Urothelium cell line (cell line): ENCODE results near the gene C12orf42.

ENCODE experiments used
- DNase-seq: peaks from one replicate; pipeline ENCODE4 v3.0.0; 2011; ENCODE audit warnings: low spot score, mixed read lengths
- FAIRE-seq: peaks from 2 replicates; lab custom pipeline; 2011; peaks lifted over from hg19 to GRCh38; lab: Jason Lieb, UNC

Gene C12orf42

GRCh38 chr12:103350116-103350515 lies 145.7 kb downstream of the C12orf42 start:
- no peak for FAIRE-seq
- no peak for DNase-seq

DNA sequence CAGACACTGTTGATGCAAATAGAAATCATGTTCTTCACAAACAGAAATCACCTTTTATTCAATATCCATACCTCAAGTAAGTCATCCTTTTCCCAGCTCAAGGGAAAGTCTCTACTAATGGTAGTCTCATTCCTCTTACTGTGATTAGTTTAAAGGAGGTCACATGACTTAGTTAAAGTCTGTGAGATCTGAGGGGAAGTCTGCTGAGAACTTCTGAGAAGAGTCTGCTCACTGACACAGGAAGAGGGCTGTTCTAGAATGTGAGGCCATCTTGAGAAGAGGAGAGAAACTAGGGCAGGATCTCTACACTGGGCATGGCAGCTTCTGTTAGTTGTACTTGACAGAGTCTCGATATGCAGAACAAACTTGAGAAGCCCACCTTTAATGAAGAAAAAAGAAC lies 146.8 kb downstream of the C12orf42 start:
- FAIRE-seq, result no peak
- no peak for DNase-seq

GRCh38 chr12:103336940-103337339 lies 158.8 kb downstream of the C12orf42 start:
- FAIRE-seq, result no peak
- no peak for DNase-seq

DNA sequence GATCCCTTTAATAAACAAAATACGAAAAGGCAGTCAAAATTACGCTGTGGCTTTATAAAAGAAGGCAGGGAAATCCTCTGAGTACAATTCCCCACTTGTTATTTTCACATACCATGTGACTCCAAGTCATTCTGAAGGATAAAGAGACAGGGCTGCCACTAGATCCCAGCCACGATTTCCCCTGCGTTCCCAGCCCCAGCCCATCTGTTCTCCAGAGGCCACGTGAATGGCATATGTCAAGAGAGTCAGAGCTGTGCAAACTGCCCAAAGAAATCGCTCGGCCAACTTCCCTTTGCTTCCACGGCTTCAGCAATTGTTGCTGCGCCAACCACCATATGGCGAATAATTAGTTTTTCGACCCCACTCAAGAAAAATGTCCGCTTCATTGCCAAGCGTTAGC lies 161.3 kb downstream of the C12orf42 start:
- FAIRE-seq (no peak), DNase-seq (no peak)

DNA sequence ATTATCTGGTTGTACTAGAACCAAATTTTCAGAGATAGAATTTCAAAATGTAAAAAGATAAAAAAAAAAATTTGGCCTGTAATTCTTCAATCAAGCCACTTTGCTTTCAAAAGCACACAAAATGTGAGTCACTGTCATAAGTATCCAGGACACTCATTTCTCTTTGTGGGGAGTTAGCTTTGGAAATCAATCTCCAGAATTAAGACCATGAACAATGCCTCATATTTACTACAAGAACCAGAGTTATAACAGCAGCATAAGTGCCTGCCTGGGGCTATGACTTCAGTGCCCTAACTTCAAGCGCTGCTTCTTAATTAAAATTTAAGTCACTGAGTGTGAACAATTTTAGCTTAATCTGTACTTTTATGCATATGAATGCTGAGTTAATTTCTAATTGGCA lies 162.1 kb downstream of the C12orf42 start:
- DNase-seq, result no peak
- FAIRE-seq, result no peak

DNA sequence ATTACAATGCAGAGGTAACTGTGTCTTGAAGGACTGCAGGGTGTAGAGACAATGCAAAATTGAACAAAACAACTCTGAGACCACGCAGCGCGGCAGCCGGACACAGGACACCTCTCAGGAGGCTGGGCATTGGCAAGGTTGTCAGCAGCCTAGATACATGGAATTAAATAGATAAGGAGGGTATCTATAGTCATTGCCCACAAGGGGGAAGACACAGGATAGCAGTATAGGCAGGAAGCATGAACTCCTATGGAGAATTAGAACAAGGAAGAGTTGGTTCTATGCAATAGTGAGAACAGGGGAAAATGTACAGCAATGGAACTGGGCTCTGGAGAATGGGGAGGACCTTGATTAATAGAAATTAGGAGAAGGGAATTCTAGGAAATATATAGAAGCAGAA lies 164.1 kb downstream of the C12orf42 start:
- DNase-seq, result no peak
- no peak for FAIRE-seq

DNA sequence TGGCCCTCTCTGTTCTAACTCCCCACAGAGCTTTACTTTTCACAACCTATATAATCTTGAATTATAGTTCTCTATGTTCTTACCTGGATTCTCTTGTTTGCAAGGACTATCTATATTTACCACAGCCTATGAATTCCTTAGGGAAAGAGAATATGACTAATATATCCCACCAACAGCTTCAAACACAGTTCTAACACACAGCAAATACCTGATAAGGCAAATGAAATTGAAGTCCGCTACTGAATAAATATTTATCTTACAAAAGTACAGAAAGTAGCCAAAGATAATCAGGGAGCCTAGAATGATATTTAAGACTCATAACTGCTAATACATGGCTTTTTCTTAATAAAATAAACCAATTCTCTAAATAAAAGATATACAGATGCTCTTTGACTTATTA lies 165.1 kb downstream of the C12orf42 start:
- DNase-seq, result no peak
- FAIRE-seq, result no peak

GRCh38 chr12:103327676-103328075 lies 168.1 kb downstream of the C12orf42 start:
- FAIRE-seq, result no peak
- no peak for DNase-seq

DNA sequence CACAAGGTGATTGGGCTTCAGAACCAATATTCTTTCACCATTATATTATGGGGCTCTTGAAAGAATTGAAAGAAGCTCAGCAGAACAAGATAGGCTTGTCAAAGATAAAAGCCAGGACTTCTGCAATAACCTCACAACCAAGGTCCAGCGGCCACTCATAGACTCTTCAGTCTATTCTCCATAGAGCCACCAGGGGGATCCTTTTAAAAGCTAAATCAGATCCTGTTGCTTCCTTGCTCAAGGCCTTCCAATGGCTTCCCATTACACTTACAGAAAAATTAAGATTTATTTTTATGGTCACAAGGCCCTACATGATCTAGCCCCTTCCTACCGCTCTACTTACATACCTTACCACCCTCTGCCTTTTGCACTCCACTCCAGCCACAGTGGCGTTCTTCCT lies 169.6 kb downstream of the C12orf42 start:
- no peak for DNase-seq

GRCh38 chr12:103318566-103318965 lies 177.2 kb downstream of the C12orf42 start:
- no peak for DNase-seq
- no peak for FAIRE-seq

More for the DNA sequence above, 169.6 kb downstream of the C12orf42 start:
- no peak for FAIRE-seq

GRCh38 chr12:103317220-103317619 lies 178.5 kb downstream of the C12orf42 start:
- DNase-seq, result no peak

DNA sequence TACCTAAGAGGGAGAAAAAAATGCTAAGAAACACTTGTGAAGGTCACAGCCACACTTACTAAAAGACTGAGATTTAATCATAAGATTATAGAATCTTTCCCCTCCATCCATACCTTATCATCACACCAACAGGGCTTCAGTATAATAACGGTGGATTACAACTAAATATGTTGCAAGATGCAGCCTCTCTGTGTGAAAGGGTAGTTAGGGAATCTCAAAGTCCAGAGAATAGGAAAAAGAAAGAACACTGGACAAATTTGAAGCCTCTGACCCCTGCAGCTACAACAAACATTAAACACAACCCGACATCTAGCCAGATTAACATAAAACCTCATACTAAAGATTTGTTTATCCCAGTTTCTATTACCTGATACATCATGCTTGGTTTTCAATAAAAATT lies 181.0 kb downstream of the C12orf42 start:
- no peak for FAIRE-seq
- no peak for DNase-seq

More at GRCh38 chr12:103317220-103317619, 178.5 kb downstream of the C12orf42 start:
- no peak for FAIRE-seq

DNA sequence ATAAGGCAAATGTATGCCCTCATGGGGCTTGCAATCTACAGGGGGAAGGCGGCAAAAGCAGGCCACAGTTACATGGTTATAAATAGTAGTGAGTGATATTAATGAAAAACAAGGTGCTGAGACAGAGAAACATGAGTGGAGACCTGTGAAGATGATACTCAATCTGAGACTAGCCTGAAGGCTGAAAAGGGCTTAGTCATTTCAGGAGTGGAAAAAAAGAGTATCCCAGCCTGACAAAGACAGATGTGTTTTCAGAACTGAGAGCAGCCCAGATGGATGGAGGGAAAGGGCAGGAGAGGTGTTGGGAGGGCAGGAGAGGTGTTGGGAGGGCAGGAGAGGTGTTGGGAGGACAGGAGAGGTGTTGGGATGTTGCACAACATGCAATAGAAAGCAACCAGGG lies 181.9 kb downstream of the C12orf42 start:
- FAIRE-seq (no peak), DNase-seq (no peak)

GRCh38 chr12:103312742-103313354 lies 182.9 kb downstream of the C12orf42 start:
- no peak for FAIRE-seq

GRCh38 chr12:103310546-103311270 lies 185.1 kb downstream of the C12orf42 start:
- FAIRE-seq, result no peak

More at GRCh38 chr12:103312742-103313354, 182.9 kb downstream of the C12orf42 start:
- DNase-seq, result no peak

GRCh38 chr12:103308396-103308795 lies 187.4 kb downstream of the C12orf42 start:
- FAIRE-seq (no peak), DNase-seq (no peak)

More at GRCh38 chr12:103310546-103311270, 185.1 kb downstream of the C12orf42 start:
- no peak for DNase-seq

GRCh38 chr12:103303484-103303883 lies 192.3 kb downstream of the C12orf42 start:
- FAIRE-seq, result no peak
- no peak for DNase-seq

- no peak for DNase-seq
- FAIRE-seq, result no peak
Observed at GRCh38 chr12:103301642-103302591, 193.9 kb downstream of the C12orf42 start.

- DNase-seq (no peak), FAIRE-seq (no peak)
Observed at GRCh38 chr12:103288016-103288415, 207.8 kb downstream of the C12orf42 start.

DNA sequence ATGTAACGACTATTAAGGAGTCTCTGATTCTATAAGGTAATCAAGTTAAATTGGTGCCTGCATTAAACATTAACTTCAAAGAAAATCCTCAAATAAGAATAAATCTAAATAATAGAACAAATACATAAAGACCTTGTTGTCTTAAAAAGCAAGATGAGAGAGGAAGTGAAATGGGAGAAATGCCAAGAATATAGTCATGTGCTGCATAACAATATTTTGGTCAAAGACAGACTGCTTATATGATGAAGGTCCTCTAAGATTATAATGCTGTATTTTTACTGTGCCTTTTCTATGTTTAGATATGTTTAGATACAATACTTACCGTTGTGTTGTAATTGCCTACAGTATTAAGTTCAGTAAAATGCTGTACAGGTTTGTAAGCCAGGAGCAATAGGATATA lies 213.6 kb downstream of the C12orf42 start:
- DNase-seq (no peak), FAIRE-seq (no peak)

- no peak for FAIRE-seq
- DNase-seq, result no peak
Observed at GRCh38 chr12:103279444-103279843, 216.3 kb downstream of the C12orf42 start.
